ENCODE measurements around the gene ZRANB2.
A peak's percentile ranks its signal among the peaks of the same experiment; 100 is the strongest.

ZRANB2 gene

GRCh38 chr1:71080739-71081696, at the start of gene ZRANB2:
TSS of gene ZRANB2 (minus strand) at chr1:71081035. CDS start at chr1:71080995, 40 bp downstream.
- DNase-seq (ENCODE audit: low read depth): peak; percentile 95

DNA sequence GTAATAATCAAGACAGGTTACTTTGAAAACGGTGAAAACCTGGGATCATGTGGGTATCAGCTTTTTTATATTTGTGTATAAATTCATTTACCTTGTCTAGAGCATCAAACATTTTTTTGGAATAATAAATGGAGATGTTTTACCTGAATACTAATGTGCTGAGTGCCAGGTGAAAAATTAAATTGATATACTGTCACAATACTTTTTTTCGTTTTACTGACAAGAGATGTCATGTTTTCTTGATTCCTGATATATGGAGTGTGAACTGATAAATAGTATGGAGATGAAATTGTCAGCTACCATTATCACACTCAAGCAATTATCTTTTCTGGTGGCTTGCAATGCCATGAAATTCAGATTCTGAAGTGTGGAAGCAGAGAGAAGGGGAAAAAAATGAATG, 47.2 kb upstream of the ZRANB2 start:
- DNase-seq (ENCODE audit: low read depth): no peak

- DNase-seq (ENCODE audit: low read depth): no peak
These were observed 37.3 kb upstream of the ZRANB2 start for GRCh38 chr1:71118086-71118485.

DNA sequence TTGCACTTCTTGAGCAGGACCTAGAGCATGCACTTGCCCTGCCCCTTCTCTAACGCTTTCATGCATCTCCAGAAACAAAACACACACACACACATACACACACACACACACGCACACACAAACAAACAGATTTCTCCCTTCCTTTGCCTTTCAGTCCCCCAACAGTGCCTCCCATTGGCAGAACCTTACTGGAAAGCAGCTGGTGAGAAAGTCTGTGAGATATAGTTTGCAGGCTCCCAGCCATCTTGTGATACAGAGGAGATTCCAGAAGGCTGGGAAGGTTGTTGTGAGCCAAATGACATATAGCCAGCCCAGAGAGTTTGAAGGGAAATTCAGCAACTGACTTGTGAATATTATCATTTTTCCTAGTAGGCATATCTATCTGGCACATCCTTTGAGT, 35.9 kb upstream of the ZRANB2 start:
- DNase-seq (ENCODE audit: low read depth): no peak

- DNase-seq (ENCODE audit: low read depth): no peak
These were observed 26.0 kb upstream of the ZRANB2 start for GRCh38 chr1:71106658-71107322.

DNA sequence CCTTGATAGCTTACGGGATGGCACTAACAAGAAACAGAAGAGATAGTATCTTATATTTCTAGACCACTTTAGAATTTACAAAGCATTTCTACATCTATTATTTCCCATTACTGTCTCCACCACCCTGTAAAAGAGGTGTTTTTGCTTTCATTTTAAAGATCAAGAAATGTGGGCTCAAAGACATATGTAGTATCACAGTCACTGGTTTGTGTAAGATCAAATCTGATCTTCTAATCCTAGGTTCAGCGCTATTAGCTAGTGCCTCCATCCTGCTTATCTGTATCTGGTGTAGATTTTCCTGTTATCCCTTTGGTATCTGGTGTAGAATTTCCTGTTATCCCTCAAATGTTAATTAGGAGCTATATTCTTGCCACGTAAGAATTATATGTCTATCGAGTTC, 23.6 kb upstream of the ZRANB2 start:
- no peak for DNase-seq (ENCODE audit: low read depth)

DNA sequence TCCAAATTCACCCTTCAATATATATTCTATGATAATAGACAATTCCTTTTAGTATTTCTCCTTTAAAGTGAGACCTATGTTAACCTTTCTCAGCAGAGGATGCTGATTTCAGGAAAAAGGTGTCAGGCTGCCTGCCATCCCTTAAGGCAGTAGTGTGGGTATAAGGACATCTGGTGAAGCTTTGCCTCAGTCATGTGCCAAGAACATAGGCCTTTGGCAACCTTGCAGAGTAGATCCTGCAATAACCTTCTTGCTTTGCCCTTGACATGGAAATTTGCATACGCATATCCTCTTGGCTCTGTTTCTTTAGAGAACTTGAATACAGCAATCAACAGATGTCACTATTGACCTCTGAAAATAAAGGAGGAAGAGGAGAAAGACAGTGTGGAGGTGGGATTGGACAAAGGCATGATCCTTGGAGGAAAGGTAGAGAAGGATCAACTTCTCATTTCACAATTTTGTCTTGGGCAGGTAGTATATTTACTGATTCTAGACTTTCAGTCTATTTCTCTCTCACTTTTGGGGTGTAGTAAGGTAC, 21.1 kb upstream of the ZRANB2 start:
- no peak for DNase-seq (ENCODE audit: low read depth)

DNA sequence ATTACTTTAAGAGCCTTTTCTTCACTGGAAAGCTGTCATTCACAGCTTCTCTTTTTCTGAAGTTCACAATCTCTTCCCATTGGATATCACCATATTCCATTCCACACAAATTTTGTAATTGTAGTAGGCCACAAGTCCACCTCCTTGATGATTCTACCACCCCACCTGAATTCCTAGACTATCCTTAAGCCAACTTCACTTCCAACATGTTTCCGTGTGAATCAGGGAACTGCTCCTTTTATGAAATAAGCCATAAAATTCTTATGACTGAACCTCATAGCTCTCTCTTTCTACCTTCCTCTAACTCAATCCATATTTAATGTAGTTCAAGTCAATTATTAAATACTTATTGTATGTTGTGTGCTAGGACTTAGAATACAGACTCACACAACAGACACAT, 16.6 kb upstream of the ZRANB2 start:
- DNase-seq (ENCODE audit: low read depth): no peak

- no peak for DNase-seq (ENCODE audit: low read depth)
These were observed 14.1 kb upstream of the ZRANB2 start for GRCh38 chr1:71094913-71095312.

DNA sequence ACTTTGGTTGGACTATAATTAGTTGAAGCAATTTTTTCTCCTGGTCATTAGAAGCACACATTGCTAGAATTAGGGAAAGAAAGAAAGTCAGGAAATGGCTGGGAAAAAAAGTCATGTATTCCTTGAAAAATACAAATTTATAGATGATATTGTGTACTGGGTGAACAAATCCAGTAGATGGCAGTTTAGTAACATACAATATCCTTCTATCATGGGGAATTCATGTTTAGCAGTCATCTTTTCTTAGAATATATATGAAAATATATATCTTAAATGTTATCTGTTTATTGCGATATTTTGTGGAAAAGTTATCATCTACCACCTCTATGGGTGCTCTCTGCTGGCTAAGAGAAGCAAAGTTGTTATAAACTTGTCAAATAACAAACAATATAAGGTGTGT, 13.1 kb upstream of the ZRANB2 start:
- DNase-seq (ENCODE audit: low read depth): no peak

- DNase-seq (ENCODE audit: low read depth): peak; percentile 57
These were observed 8.9 kb upstream of the ZRANB2 start for GRCh38 chr1:71089536-71090270.

DNA sequence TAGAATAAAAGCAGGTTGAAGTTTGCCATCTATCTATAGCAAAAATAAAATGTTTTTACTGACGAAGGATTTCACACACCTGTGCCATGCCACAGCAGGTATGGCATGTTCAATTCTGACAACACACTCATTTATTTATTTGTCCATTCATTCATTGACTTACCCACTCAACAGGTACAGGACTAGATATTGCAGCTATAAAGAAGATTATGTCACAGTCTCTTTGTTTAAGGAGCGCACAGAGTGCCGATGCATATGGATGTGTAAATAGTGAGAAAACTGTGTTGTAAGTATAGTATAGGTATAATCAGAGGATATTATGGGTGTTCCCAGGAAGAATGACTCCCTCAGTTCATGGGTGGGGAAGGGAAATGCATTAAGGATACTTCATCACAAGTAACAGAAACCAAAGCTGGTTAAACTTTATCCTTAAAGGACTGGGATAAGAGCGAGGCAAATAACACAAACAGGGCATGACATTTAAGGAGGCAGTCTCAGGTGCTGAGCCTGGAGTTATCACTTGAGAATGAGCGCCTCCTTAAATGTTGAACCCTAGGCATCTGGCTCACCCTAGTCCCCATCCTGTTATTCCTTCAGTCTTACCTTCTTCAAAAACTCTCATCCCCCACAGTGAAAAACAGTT, 7.9 kb upstream of the ZRANB2 start:
- DNase-seq (ENCODE audit: low read depth): no peak

GRCh38 chr1:71087713-71088112, 6.9 kb upstream of the ZRANB2 start:
- DNase-seq (ENCODE audit: low read depth): no peak

DNA sequence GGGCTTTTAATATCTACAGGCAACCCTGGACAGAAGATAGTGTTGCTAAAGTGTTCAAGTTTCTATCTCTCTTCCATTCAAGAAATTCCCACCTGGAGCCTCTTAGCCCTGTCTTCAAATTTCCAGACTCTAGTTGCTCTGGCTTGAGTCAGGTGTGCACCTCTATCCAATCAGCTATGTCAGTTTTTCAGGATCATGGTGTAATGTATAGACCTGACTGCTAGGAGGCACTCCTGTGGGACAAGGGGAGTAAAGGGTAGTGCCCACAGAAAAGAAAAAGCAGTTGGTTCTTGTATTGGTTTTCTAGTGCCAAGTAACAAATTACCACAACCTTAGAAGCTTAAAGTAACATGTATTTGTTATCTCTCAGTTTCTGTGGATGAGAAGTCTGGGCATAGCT, 6.2 kb upstream of the ZRANB2 start:
- no peak for DNase-seq (ENCODE audit: low read depth)

DNA sequence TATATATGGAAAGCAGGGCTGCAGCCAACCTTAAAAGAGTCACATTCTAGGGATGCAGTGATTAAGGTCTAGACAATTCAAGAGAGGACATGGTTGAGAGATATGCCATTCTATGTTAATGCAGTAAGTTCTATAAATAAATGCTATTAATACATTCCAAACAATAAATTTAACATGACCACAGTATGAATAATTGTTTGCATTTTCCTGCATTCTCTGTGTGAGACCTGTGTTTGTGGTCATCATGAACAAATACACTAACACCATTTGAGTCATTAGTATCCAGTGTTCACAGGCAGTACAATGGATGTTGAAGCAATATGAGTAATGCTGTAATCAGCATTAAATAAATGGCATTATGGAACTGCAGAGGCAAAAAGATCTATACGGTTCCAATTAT, 5.5 kb upstream of the ZRANB2 start:
- no peak for DNase-seq (ENCODE audit: low read depth)

DNA sequence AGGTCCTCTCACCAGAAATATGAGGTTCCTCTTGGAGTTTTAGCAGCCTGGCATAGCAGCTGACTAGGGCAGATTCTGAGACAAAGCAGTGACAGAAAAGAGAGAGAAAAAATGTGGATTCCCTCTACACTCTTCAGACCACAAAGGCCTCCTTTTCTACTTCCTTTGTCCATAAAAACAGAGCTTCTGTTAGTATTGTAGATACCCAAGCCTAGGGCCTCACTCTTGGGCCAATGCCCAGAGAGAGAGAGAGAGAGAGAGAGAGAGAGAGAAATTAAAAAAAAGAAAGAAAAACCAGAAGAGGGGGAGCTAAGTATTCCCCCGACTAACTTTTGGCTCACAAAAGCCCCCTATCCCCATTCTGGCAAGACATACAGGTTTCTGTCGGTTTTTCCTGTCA, 2.4 kb upstream of the ZRANB2 start:
- DNase-seq (ENCODE audit: low read depth): no peak

DNA sequence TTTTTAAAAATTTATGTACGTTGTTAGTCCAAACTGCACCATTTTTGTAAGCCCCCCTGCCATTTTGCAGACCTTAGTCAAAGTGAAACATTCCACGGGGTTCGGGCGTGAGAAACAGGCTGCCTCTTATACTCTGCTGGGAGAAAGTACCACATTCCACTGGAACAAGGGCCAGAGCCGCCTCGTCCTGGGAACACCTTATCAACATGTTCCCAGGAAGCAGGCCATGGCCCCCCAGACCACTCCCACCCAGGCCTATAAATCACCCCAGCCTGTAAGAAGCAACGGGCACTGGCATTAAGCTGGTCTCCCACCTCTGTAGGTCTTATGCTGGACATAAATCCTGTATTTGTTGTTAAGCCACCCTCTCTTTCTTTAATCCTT, 854 bp upstream of the ZRANB2 start:
- DNase-seq (ENCODE audit: low read depth): no peak

DNA sequence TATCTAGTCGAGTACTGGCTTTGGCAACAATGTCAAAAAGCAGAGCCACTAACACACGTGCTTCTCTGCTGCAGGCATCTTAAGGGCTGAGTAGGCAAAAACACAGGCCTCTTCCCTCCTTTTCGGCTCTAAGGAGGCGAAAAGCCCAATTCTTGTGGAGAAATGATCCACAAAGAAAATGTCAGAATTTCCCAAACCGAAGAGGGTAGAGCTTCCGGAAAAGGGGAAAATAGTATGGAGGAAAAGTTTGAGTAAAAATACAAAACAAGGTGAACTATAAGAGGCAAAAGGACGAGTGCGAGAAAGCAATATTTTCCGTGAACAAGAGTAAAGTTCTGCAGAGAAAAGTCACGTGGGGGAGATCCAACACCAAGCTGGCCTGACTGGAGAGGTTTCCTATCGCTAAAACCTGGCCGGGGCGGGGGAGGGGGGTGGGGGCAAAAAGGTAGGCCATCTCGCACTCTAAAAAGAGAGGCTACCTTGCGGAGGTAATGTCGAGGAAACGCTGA, 551 bp downstream of the ZRANB2 start:
- no peak for DNase-seq (ENCODE audit: low read depth)

DNA sequence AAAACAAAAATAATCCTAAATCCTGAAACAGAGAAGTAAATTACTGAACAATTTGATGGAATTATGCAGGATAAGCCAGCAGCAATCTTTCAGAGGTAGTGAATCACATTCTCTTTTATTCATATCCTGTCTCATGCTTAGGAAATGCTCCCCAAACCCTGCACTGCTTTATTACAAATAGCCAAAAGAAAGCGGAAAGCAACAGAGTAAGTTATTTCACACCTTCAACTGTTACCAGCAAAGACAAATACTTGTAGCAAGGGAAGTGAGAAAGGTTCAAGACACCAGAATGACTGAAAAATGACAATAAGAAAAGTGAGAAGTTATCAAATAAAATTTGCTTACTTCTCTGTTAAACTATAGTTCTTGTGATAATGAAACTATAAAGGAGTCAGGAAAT, 6.2 kb downstream of the ZRANB2 start:
- no peak for DNase-seq (ENCODE audit: low read depth)

DNA sequence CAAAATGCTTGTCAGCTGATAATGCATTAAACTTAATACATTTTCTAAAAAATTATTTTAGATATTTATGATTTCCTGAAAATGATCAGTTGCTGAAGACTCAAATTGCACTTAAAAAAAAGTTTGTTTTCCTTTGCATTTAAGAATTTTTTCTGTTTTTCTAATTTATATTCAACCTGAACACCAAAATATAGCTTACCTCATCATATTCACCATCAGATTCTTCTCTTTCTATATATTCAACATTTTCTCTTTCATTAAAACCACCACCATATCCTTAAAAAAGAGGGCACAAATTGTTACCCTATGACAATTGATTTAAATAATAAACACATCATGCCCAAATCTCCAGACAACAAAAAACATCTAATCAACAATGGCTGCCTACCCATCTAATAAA, 8.6 kb downstream of the ZRANB2 start:
- DNase-seq (ENCODE audit: low read depth): no peak

DNA sequence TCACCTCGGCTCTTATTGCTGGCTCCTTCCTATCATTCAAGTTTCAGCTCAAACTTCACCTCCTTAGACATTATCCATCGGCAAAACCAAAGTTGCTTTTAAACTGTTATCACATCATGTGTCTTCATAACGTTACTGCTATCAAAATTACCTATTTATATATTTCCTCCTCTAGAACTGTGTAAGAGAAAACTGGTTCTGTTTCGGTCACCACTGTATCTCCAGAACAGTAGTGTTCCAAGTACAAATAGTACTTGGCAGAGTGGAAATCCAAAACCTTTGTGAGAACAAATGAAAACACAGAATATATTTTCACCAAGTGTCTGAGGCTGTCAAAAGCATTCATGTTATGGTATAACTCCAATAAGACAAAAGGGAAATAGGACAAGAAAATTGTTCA, 9.1 kb downstream of the ZRANB2 start:
- DNase-seq (ENCODE audit: low read depth): no peak

Data from fibroblast of the conjunctiva (primary cell).